HG03064 (cell line): Measurements from ENCODE around the gene PRXL2B.
"Not testable (repeated sequence)": the region's sequence is repeated elsewhere in the genome, so short reads cannot be mapped to it uniquely, and the experiment has no call there.

Experiments
- ATAC-seq: cut with Tn5 transposase; IDR thresholded peaks from one replicate; pipeline ENCODE4 v1.9.1; 2021; ENCODE audit warnings: low read depth; ENCODE audit not compliant: unreplicated experiment

PRXL2B gene

GRCh38 chr1:2611031-2611501, 24.5 kb downstream of the PRXL2B start:
- no peak for ATAC-seq

GRCh38 chr1:2611621-2612437, 25.3 kb downstream of the PRXL2B start:
- ATAC-seq: no peak

- ATAC-seq: no peak
These were observed 26.2 kb downstream of the PRXL2B start for GRCh38 chr1:2612591-2613365.

GRCh38 chr1:2614145-2614544, 27.6 kb downstream of the PRXL2B start:
- ATAC-seq: no peak

GRCh38 chr1:2617971-2618470, 31.4 kb downstream of the PRXL2B start:
- no peak for ATAC-seq

- no peak for ATAC-seq
These were observed 37.2 kb downstream of the PRXL2B start for GRCh38 chr1:2623571-2624337.

- no peak for ATAC-seq
These were observed 38.2 kb downstream of the PRXL2B start for GRCh38 chr1:2624735-2625300.

GRCh38 chr1:2625311-2625710, 38.7 kb downstream of the PRXL2B start:
- ATAC-seq: no peak

GRCh38 chr1:2625748-2626147, 39.2 kb downstream of the PRXL2B start:
- ATAC-seq: not testable (repeated sequence)

GRCh38 chr1:2627746-2628145, 41.2 kb downstream of the PRXL2B start:
- ATAC-seq: no peak

- no peak for ATAC-seq
These were observed 41.8 kb downstream of the PRXL2B start for GRCh38 chr1:2628191-2628932.

GRCh38 chr1:2628933-2629626, 42.5 kb downstream of the PRXL2B start:
- no peak for ATAC-seq

GRCh38 chr1:2629627-2630497, 43.3 kb downstream of the PRXL2B start:
- ATAC-seq: no peak

GRCh38 chr1:2630498-2631135, 44.0 kb downstream of the PRXL2B start:
- no peak for ATAC-seq

- no peak for ATAC-seq
These were observed 44.8 kb downstream of the PRXL2B start for GRCh38 chr1:2631136-2632050.

GRCh38 chr1:2632051-2632430, 45.5 kb downstream of the PRXL2B start:
- ATAC-seq: no peak
